K562 (cell line): ENCODE results near the gene PRKG1. TPM values are rescaled to one million over a fixed set of nuclear protein-coding genes. Genes with fewer than 3 reads are reported as not detected.

ENCODE experiments used
- ATAC-seq: fragments of 200-7000 bp; cut with Tn5 transposase; 3 replicates; pipeline ENCODE4 v1.9.1; 2020; ENCODE audit warnings: moderate library complexity
- BruUV-seq: library from RNA; stranded (reverse); fragments of 400-500 nt; replicated peaks from 2 replicates; lab custom pipeline; 2021; lab: Mats Ljungman, UMichigan
- CTCF ChIA-PET: fragments of 300-600 bp; formaldehyde crosslinking; extraction: SDS; loops from one replicate; lab custom pipeline; 2021; ENCODE audit warnings: low intra/inter-chr PET ratio; lab: Yijun Ruan, JAX
- POLR2A ChIA-PET: fragments of 300-600, 350-650 bp; sonication (Branson Sonifier 250); formaldehyde crosslinking; extraction: SDS; loops from one replicate; lab custom pipeline; 2021; ENCODE audit warnings: antibody characterized with exemption, inconsistent platforms; lab: Yijun Ruan, JAX
- DNase-seq, 4 experiments: peaks; one replicate each; pipeline versions ENCODE4 v3.0.0 to v3.0.0-alpha.2; 2011 to 2018; ENCODE audit warnings: low spot score in 3 of 4, mixed read lengths in 3 of 4; ENCODE audit errors: extremely low read depth in 1 of 4
- FAIRE-seq: peaks from 2 replicates; lab custom pipeline; 2011; peaks lifted over from hg19 to GRCh38; lab: Jason Lieb, UNC
- H2AFZ ChIP-seq: 2 replicates; pipeline ENCODE4 v1.6.0; 2011; ENCODE audit warnings: low read depth, low read length, control low read depth, inconsistent platforms
- H3K27ac ChIP-seq: fragments of 200-600 bp; 3 replicates; pipeline ENCODE4 v1.8.0; 2011; ENCODE audit warnings: low read depth, mild to moderate bottlenecking, control low read depth, inconsistent platforms, low read length, moderate library complexity, mixed read lengths; ENCODE audit errors: extremely low read depth
- H3K27me3 ChIP-seq, 2 experiments: fragments of 300-600 bp in 1 of 2; 2 replicates in 1 of 2; 3 replicates in 1 of 2; pipeline versions ENCODE4 v1.6.0 to v1.8.0; 2011; ENCODE audit warnings: inconsistent platforms in 2 of 2, low read length in 2 of 2, mild to moderate bottlenecking in 1 of 2, mixed read lengths in 1 of 2, moderate library complexity in 1 of 2; ENCODE audit not compliant: control insufficient read depth in 2 of 2, insufficient read depth in 2 of 2
- H3K36me3 ChIP-seq: fragments of 300-600 bp; 3 replicates; pipeline ENCODE4 v1.8.0; 2011; ENCODE audit warnings: mild to moderate bottlenecking, low read length, inconsistent platforms; ENCODE audit not compliant: control insufficient read depth, insufficient read depth
- H3K4me1 ChIP-seq, 2 experiments: fragments of 200-600 bp in 1 of 2; replicated peaks in 1 of 2; 2 replicates in 1 of 2; 3 replicates in 1 of 2; pipeline versions ENCODE4 v1.5.1 to v1.8.0; 2011; ENCODE audit warnings: inconsistent platforms in 2 of 2, low read length in 2 of 2, mild to moderate bottlenecking in 1 of 2, mixed read lengths in 1 of 2, moderate library complexity in 1 of 2; ENCODE audit not compliant: control insufficient read depth in 2 of 2, insufficient read depth in 2 of 2
- H3K4me2 ChIP-seq: 2 replicates; pipeline ENCODE4 v1.6.1; 2011; ENCODE audit warnings: low read length, control low read depth, inconsistent platforms, mixed read lengths; ENCODE audit not compliant: insufficient read depth
- H3K4me3 ChIP-seq: fragments of 200-600 bp; sonication (generic), shearing (Covaris generic); 2 replicates; pipeline ENCODE4 v1.5.1; 2016; ENCODE audit warnings: control low read depth, inconsistent platforms
- H3K79me2 ChIP-seq: fragments of 200-600 bp; 3 replicates; pipeline ENCODE4 v1.8.0; 2011; ENCODE audit warnings: low read length, inconsistent platforms; ENCODE audit not compliant: control insufficient read depth, insufficient read depth
- H3K9ac ChIP-seq, 2 experiments: 2 replicates each; pipeline versions ENCODE4 v1.6.0 to v1.6.1; 2011; ENCODE audit warnings: low read depth in 2 of 2, low read length in 2 of 2, control low read depth in 1 of 2, inconsistent platforms in 1 of 2, mild to moderate bottlenecking in 1 of 2, mixed read lengths in 1 of 2; ENCODE audit not compliant: insufficient read depth in 1 of 2
- H3K9me1 ChIP-seq: one replicate; pipeline ENCODE4 v1.6.0; 2011; ENCODE audit warnings: inconsistent platforms, mild to moderate bottlenecking, low read length, moderate library complexity; ENCODE audit not compliant: control insufficient read depth, insufficient read depth
- H3K9me3 ChIP-seq: replicated peaks from 2 replicates; pipeline ENCODE4 v1.5.1; 2011; ENCODE audit warnings: low read depth, low read length, inconsistent platforms; ENCODE audit not compliant: control insufficient read depth, insufficient read depth
- H4K20me1 ChIP-seq: replicated peaks from 2 replicates; pipeline ENCODE4 v1.6.1; 2011; ENCODE audit warnings: low read length, inconsistent platforms, mixed read lengths; ENCODE audit not compliant: control insufficient read depth, insufficient read depth
- BCL6 ChIP-seq: fragments of 250-450 bp; sonication (Bioruptor Pico); IDR thresholded peaks from 2 replicates; pipeline ENCODE4 v1.4.0; 2020
- COPS2 ChIP-seq: fragments of 450-650 bp; conservative IDR thresholded peaks from 2 replicates; pipeline ENCODE4 v1.6.1; 2016; ENCODE audit warnings: mild to moderate bottlenecking, moderate library complexity
- CTCF ChIP-seq, 3 experiments: IDR thresholded peaks in 2 of 3; conservative IDR thresholded peaks in 1 of 3; 2 replicates each; pipeline ENCODE4 v1.5.1; 2011 to 2012; ENCODE audit warnings: low read length in 3 of 3, mild to moderate bottlenecking in 3 of 3, control low read depth in 2 of 3, improper control_type of control experiment in 1 of 3, inconsistent platforms in 1 of 3, low read depth in 1 of 3, mixed read lengths in 1 of 3, moderate library complexity in 1 of 3; ENCODE audit not compliant: insufficient read depth in 2 of 3
- DEAF1 ChIP-seq: fragments of 450-650 bp; formaldehyde crosslinking; IDR thresholded peaks from 2 replicates; pipeline ENCODE4 v1.4.0; 2020; ENCODE audit warnings: mild to moderate bottlenecking, moderate library complexity
- MBD2 ChIP-seq: sonication (generic); IDR thresholded peaks from 2 replicates; pipeline ENCODE4 v1.6.1; 2016; ENCODE audit warnings: low read depth, borderline replicate concordance
- MCM7 ChIP-seq, 2 experiments: fragments of 450-650 bp; IDR thresholded peaks; 2 replicates each; pipeline ENCODE4 v1.6.1; 2016 to 2018
- MTA3 ChIP-seq: fragments of 450-650 bp; formaldehyde crosslinking; IDR thresholded peaks from 2 replicates; pipeline ENCODE4 v1.6.1; 2017; ENCODE audit warnings: mild to moderate bottlenecking, borderline replicate concordance
- NFATC3 ChIP-seq: fragments of 450-650 bp; IDR thresholded peaks from 2 replicates; pipeline ENCODE4 v1.6.1; 2017; ENCODE audit warnings: mild to moderate bottlenecking
- NFIC ChIP-seq: fragments of 450-650 bp; IDR thresholded peaks from 2 replicates; pipeline ENCODE4 v1.6.1; 2017; ENCODE audit warnings: mild to moderate bottlenecking, inconsistent platforms
- RFX5 ChIP-seq: IDR thresholded peaks from 2 replicates; pipeline ENCODE4 v1.6.1; 2011; ENCODE audit warnings: low read depth, mild to moderate bottlenecking, improper control_type of control experiment, low read length
- SNIP1 ChIP-seq: fragments of 450-650 bp; IDR thresholded peaks from 2 replicates; pipeline ENCODE4 v1.7.1; 2017; ENCODE audit warnings: low read depth, mild to moderate bottlenecking
- STAG1 ChIP-seq: sonication (generic); formaldehyde crosslinking; IDR thresholded peaks from 2 replicates; pipeline ENCODE4 v1.5.0; 2020; ENCODE audit warnings: missing genetic modification reagents, borderline replicate concordance
- TRIM24 ChIP-seq, 2 experiments: fragments of 450-650 bp; IDR thresholded peaks; 2 replicates each; pipeline ENCODE4 v1.6.1; 2016
- WHSC1 ChIP-seq: IDR thresholded peaks from one replicate; pipeline ENCODE4 v1.6.1; 2012; ENCODE audit warnings: low read length, control low read depth, inconsistent platforms
- ZBTB43 ChIP-seq: sonication (generic); formaldehyde crosslinking; IDR thresholded peaks from 2 replicates; pipeline ENCODE4 v1.8.0; 2023; ENCODE audit warnings: mild to moderate bottlenecking, missing genetic modification reagents
- ZNF253 ChIP-seq: fragments of 250-450 bp; sonication (Bioruptor Pico); conservative IDR thresholded peaks from 2 replicates; pipeline ENCODE4 v1.6.1; 2021; ENCODE audit warnings: mild to moderate bottlenecking
- ZNF384 ChIP-seq: IDR thresholded peaks from 2 replicates; pipeline ENCODE4 v1.6.1; 2012; ENCODE audit warnings: low read depth, low read length, improper control_type of control experiment
- ZNF75A ChIP-seq: fragments of 450-650 bp; formaldehyde crosslinking; IDR thresholded peaks from 2 replicates; pipeline ENCODE4 v1.4.0; 2020; ENCODE audit warnings: mild to moderate bottlenecking
- WGBS: fragments of 100-300 bp; shearing (Covaris generic); methylation state at CpG from one replicate; pipeline ENCODE4 v1.1.6; 2016; ENCODE audit warnings: low coverage, mixed read lengths; ENCODE audit not compliant: insufficient coverage; ENCODE audit errors: missing lambda C conversion rate; 5-methylcytosine and 5-hydroxymethylcytosine counted together
- in situ Hi-C: fragments of 300-500 bp; cut with MboI; formaldehyde crosslinking; loops from 4 replicates; pipeline ENCODE4 v1.15.0; 2018; ENCODE audit warnings: inconsistent platforms, mixed read lengths
- intact Hi-C: fragments of 100-400 bp; cut with micrococcal nuclease; formaldehyde crosslinking; loops from 2 replicates; pipeline ENCODE4 v1.14.2; 2022
- polyA plus RNA-seq, 8 experiments: library from polyadenylated mRNA; depleted of rRNA in 4 of 8; stranded (reverse) in 5 of 8; unstranded in 3 of 8; fragments of >200 nt; fragmentation: Nextera tagmentation in 2 of 8; fragmentation: Illumina TruSeq in 1 of 8; extraction: Ambion mirVana in 2 of 8; extraction: Trizol in 1 of 8; gene quantifications; 2 replicates each; pipeline versions ENCODE4 v1.2.1 to v1.2.3, GENCODE V29; 2011 to 2014; ENCODE audit warnings: inconsistent platforms in 1 of 8, missing spikeins in 1 of 8
- total RNA-seq, 7 experiments: library from RNA; depleted of rRNA in 6 of 7; stranded (reverse); fragments of >200 nt in 6 of 7; fragmentation: Illumina TruSeq in 2 of 7; extraction: Trizol in 2 of 7; gene quantifications; 2 replicates each; pipeline versions ENCODE4 v1.2.1 to v1.2.3, GENCODE V29; 2011 to 2021; ENCODE audit warnings: low replicate concordance in 1 of 7
- TF ChIP-seq, protein P1 (sequence below): sonication (generic); formaldehyde crosslinking; IDR thresholded peaks from 2 replicates; pipeline ENCODE4 v1.8.1; 2022; ENCODE audit warnings: missing genetic modification reagents

The PRKG1 gene
- total and polyA plus RNA-seq, 9 of the 15 experiments (the other 6 are each of a cell fraction or from before 2014, with no cell fraction given), result 0.22 TPM; not detected in 8

GRCh38 chr10:51878695-51879094 is 804.4 kb downstream of the PRKG1 start (continued):
- no peak for TF ChIP-seq SNIP1
- no peak for TF ChIP-seq ZNF253 (CRISPR knock-in tag)

- Histone ChIP-seq H3K9me1 (no peaks in the 10 kb centered on the region), H4K20me1 (no peaks in the 10 kb centered on the region), H3K36me3 (no peaks in the 10 kb centered on the region), H3K9ac (no peak overlapping the region), H3K9me3 (no peaks in the 10 kb centered on the region), H3K4me1 (no peaks in the 10 kb centered on the region), H3K4me3 (no peak overlapping the region), H3K79me2 (no peaks in the 10 kb centered on the region), H2AFZ (no peak overlapping the region), H3K27me3 (no peaks in the 10 kb centered on the region), H3K4me2 (no peak overlapping the region), H3K27ac (no peak overlapping the region)
- ATAC-seq (no peak), FAIRE-seq (no peak), DNase-seq (no peak)
- WGBS, result 0% methylated on average over 1 of the region's 1 CpG
- BruUV-seq, result no TSS peak
- intact Hi-C loops (no loop called here), in situ Hi-C loops (no loop called here)
- ChIA-PET CTCF (no interaction called here), POLR2A (no interaction called here)
- TF ChIP-seq COPS2 (no peak), NFATC3 (no peak), ZNF75A (no peak), BCL6 (no peak), WHSC1 (no peak), MTA3 (no peak), ZNF384 (no peak), DEAF1 (CRISPR knock-in tag) (no peak), RFX5 (no peak), NFIC (no peak), STAG1 (CRISPR knock-in tag) (no peak), MBD2 (no peak), CTCF (IDR thresholded peaks at IDR 0.05 in 2 of 3, conservative IDR thresholded peaks at IDR 0.05 in 1 of 3; ENCODE audit: insufficient read depth in 2 of 3, low read depth in 1 of 3, low read length in 3 of 3) (no peak), MCM7 (IDR thresholded peaks at IDR 0.05) (no peak), TRIM24 (IDR thresholded peaks at IDR 0.05) (no peak), ZBTB43 (no peak)
- TF ChIP-seq, protein P1, sequence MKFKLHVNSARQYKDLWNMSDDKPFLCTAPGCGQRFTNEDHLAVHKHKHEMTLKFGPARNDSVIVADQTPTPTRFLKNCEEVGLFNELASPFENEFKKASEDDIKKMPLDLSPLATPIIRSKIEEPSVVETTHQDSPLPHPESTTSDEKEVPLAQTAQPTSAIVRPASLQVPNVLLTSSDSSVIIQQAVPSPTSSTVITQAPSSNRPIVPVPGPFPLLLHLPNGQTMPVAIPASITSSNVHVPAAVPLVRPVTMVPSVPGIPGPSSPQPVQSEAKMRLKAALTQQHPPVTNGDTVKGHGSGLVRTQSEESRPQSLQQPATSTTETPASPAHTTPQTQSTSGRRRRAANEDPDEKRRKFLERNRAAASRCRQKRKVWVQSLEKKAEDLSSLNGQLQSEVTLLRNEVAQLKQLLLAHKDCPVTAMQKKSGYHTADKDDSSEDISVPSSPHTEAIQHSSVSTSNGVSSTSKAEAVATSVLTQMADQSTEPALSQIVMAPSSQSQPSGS (CRISPR knock-in tag), result no peak
These were observed 805.0 kb downstream of the PRKG1 start for GRCh38 chr10:51879238-51879637.
